ENCODE data around the gene HOXD8.

HOXD8 gene

DNA sequence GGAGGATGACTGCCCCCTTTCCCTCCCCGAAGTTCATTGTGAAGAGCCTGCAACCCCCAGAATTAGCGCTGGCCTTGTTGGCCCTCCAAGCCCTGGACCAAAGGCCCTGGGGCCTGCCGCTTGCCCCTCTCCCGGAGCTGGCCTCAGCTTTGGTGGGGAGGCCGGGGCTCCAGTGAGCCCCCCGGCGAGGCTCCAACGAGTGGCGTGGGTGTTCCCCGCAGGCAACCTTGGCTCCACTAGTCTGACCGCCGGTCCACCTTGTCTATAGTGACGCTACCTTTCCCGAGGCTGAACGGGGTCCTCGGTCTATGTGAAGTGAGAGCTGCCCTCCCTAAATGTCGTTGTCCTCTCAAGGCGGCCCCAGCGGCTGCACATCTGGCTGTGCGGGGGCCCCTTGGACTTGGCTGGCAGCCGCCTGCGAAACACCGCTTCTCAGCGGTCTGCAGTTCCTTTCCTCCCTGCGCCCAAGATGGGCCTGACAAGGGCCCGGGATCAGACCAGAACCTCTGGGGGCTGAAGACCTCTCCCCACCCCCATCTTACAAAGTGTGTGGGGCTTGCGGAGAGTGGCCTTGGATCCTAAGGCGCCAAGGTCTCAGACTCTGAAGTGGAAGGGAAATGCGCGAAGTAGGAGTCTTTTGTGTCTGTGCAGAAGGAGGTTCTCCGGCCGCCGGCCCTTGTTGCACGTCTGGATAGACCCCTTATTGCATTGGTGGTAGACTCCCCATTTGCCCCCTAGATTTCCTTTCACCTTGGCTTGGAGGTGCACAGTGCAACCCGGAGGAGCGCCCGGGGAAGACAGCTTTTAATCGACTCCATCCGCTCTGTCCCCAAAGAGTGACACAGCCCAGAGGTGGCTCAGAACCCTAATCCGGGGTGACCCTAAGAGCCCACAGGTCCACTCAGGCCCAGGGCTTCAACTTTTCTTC lies 16.9 kb upstream of the HOXD8 start:
- TF ChIP-seq POLR2AphosphoS5 (IDR thresholded peaks at IDR 0.05; ENCODE audit: low read depth, low read length) = no peak
- TF ChIP-seq SIN3A (IDR thresholded peaks at IDR 0.05; ENCODE audit: borderline replicate concordance, insufficient read depth, low read length) = no peak
- no peak for TF ChIP-seq FOXP2 (optimal IDR thresholded peaks at IDR 0.05; ENCODE audit: borderline replicate concordance, extremely low read depth, extremely low read length, insufficient read depth)
- TF ChIP-seq TAF1 (IDR thresholded peaks at IDR 0.05; ENCODE audit: borderline replicate concordance, insufficient read depth, low read length) = no peak
- TF ChIP-seq, protein P1, sequence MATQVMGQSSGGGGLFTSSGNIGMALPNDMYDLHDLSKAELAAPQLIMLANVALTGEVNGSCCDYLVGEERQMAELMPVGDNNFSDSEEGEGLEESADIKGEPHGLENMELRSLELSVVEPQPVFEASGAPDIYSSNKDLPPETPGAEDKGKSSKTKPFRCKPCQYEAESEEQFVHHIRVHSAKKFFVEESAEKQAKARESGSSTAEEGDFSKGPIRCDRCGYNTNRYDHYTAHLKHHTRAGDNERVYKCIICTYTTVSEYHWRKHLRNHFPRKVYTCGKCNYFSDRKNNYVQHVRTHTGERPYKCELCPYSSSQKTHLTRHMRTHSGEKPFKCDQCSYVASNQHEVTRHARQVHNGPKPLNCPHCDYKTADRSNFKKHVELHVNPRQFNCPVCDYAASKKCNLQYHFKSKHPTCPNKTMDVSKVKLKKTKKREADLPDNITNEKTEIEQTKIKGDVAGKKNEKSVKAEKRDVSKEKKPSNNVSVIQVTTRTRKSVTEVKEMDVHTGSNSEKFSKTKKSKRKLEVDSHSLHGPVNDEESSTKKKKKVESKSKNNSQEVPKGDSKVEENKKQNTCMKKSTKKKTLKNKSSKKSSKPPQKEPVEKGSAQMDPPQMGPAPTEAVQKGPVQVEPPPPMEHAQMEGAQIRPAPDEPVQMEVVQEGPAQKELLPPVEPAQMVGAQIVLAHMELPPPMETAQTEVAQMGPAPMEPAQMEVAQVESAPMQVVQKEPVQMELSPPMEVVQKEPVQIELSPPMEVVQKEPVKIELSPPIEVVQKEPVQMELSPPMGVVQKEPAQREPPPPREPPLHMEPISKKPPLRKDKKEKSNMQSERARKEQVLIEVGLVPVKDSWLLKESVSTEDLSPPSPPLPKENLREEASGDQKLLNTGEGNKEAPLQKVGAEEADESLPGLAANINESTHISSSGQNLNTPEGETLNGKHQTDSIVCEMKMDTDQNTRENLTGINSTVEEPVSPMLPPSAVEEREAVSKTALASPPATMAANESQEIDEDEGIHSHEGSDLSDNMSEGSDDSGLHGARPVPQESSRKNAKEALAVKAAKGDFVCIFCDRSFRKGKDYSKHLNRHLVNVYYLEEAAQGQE (IDR thresholded peaks at IDR 0.05; ENCODE audit: insufficient read depth in 1 of 2, low read depth in 2 of 2, low read length in 2 of 2) = no peak

DNA sequence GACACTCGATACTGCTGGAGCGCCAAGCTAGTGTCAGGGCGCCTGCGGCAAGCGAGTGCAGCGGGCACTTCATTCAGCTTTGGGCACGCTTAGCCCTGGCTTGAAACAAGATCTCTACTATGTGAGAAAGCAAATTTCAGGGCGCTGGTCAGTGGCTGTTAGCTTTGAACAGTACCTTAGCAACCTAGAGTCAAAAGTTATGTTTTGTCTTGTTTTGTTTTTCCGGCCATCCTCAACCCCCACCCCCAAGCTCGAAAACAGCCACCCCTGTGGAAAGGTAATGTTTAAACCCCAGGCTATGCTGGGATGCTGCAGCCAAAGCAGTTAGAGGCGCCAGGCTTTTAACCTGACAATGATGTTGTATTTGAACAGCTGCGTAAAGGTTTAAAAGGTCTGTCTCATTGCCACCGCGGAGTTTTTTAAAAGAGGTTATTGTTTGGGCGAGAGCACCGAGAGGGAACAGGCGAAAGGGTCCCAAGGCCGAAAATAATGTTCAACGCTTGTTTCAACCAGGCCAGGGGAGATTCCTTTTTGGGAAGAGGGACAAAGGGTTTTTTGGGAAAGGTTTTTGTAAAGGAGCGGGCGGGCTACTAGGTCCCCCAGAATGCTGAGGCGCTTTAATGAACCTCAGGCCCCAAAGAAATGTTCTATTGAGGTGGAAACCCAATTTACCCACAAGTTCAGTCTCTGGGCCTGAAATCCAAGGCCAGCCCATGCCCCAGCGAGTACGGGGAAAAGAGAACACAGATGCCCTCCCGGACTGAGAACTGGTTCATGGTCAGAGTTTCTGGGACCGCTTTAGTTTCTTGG lies 15.2 kb upstream of the HOXD8 start:
- TF ChIP-seq POLR2AphosphoS5 (IDR thresholded peaks at IDR 0.05; ENCODE audit: low read depth, low read length) (no peak), FOXP2 (optimal IDR thresholded peaks at IDR 0.05; ENCODE audit: borderline replicate concordance, extremely low read depth, extremely low read length, insufficient read depth) (no peak), TAF1 (IDR thresholded peaks at IDR 0.05; ENCODE audit: borderline replicate concordance, insufficient read depth, low read length) (no peak), SIN3A (IDR thresholded peaks at IDR 0.05; ENCODE audit: borderline replicate concordance, insufficient read depth, low read length) (no peak)
- TF ChIP-seq, protein P1 (IDR thresholded peaks at IDR 0.05; ENCODE audit: insufficient read depth in 1 of 2, low read depth in 2 of 2, low read length in 2 of 2) = no peak

DNA sequence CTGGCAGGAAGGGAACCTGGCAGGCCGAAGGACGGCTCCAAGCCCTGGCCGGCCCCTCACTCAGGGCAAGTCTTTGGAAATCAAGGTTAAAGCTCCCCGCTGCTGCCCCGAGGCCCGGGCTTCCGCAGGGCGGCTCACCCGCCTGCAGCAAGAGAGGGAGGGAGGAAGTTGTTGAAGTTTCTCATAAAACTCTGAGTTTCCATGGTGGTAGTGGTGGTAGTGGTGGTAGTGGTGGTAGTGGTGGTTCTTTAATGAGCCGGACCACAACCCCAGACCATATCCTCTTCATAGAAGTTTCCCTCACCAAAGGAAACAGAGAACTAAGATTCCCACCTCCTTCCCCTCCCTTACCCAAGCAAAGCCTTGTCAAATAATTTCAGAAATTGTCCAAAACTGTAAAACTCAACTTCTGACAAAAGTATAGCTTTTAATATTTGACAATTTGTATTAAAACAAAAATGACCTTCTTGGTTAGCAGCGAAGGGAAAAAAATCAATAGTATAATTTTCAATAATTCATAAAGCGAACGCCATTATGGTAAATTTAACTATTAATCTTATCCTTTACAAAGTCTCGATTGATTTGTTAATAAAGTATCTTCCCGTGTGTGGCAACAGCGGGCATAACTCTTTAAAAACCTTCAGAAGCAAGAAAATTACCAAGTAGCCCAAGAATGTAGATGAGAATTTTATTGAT lies 14.4 kb upstream of the HOXD8 start:
- no peak for TF ChIP-seq TAF1 (IDR thresholded peaks at IDR 0.05; ENCODE audit: borderline replicate concordance, insufficient read depth, low read length)
- TF ChIP-seq, protein P1 (IDR thresholded peaks at IDR 0.05; ENCODE audit: insufficient read depth in 1 of 2, low read depth in 2 of 2, low read length in 2 of 2) = no peak
- TF ChIP-seq POLR2AphosphoS5 (IDR thresholded peaks at IDR 0.05; ENCODE audit: low read depth, low read length) = no peak
- TF ChIP-seq FOXP2 (optimal IDR thresholded peaks at IDR 0.05; ENCODE audit: borderline replicate concordance, extremely low read depth, extremely low read length, insufficient read depth) = no peak
- no peak for TF ChIP-seq SIN3A (IDR thresholded peaks at IDR 0.05; ENCODE audit: borderline replicate concordance, insufficient read depth, low read length)

DNA sequence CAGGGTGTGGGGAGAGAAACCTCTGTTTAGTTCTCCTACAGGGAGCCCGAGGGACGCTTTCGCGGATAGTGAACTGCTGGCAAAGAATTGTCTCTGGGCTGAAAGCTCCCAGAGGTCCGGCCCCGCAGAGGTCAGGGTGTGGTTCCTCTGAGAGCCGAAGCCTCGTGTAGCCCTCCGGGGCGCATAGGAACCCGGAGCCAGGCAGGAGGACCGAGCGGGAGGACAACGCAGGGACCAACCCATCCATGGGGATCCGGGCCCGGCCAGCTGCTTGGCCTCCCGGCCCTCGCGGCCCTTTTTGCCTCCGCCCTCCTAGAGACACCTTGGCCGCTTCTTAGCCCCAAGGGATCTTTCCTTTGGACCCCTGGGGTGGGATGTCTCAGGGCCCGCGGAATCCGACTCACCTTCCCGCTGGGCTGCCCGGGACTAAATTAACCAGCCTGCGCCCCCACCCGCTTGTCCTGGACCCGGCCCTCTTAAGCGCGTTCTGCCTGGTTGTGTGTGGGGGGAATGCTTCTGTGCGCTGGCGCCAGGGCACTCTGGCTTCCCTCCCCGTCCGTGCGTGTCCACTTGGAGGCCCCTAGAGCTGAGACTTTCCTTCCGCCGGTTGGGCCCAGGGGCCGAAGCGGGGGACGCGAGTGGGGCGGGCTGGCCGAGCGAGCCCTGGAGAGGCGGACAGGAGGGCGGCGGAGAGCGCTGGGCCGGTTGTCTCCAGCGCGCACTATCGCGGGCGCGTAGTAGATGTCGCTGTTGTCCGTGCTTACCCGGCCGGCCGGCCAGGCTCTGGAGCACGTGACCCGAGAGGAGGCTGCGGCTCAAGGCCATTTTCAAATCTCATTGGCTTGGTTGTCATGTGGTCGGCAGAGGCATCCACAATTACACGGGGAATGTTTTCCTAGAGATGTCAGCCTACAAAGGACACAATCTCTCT lies 13.4 kb upstream of the HOXD8 start, which contains the start of gene HOXD10:
TSS of gene HOXD10 (plus strand) at position 896 of the 931 bp plus-strand sequence. CDS start 56 bp downstream, outside the sequence.
- no peak for TF ChIP-seq TAF1 (IDR thresholded peaks at IDR 0.05; ENCODE audit: borderline replicate concordance, insufficient read depth, low read length)
- TF ChIP-seq FOXP2 (optimal IDR thresholded peaks at IDR 0.05; ENCODE audit: borderline replicate concordance, extremely low read depth, extremely low read length, insufficient read depth) = no peak
- TF ChIP-seq, protein P1 (IDR thresholded peaks at IDR 0.05; ENCODE audit: insufficient read depth in 1 of 2, low read depth in 2 of 2, low read length in 2 of 2) = no peak
